D721Med (cell line): ENCODE results near the gene SOAT2.

Experiments used
- DNase-seq: peaks from one replicate; pipeline ENCODE4 v3.0.0; 2011; ENCODE audit warnings: low spot score; ENCODE audit not compliant: insufficient read length
- FAIRE-seq: peaks from 2 replicates; lab custom pipeline; 2011; peaks lifted over from hg19 to GRCh38; lab: Jason Lieb, UNC
- TF ChIP-seq, protein P1 (sequence below): IDR thresholded peaks from 2 replicates; pipeline ENCODE4 v1.5.1; 2012; ENCODE audit warnings: mild to moderate bottlenecking, control low read depth; ENCODE audit not compliant: insufficient read depth; ENCODE audit errors: missing control alignments

SOAT2 gene

GRCh38 chr12:53170876-53171724 lies 67.8 kb downstream of the SOAT2 start:
- TF ChIP-seq, protein P1, sequence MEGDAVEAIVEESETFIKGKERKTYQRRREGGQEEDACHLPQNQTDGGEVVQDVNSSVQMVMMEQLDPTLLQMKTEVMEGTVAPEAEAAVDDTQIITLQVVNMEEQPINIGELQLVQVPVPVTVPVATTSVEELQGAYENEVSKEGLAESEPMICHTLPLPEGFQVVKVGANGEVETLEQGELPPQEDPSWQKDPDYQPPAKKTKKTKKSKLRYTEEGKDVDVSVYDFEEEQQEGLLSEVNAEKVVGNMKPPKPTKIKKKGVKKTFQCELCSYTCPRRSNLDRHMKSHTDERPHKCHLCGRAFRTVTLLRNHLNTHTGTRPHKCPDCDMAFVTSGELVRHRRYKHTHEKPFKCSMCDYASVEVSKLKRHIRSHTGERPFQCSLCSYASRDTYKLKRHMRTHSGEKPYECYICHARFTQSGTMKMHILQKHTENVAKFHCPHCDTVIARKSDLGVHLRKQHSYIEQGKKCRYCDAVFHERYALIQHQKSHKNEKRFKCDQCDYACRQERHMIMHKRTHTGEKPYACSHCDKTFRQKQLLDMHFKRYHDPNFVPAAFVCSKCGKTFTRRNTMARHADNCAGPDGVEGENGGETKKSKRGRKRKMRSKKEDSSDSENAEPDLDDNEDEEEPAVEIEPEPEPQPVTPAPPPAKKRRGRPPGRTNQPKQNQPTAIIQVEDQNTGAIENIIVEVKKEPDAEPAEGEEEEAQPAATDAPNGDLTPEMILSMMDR, result no peak
- no peak for FAIRE-seq
- DNase-seq, result no peak

DNA sequence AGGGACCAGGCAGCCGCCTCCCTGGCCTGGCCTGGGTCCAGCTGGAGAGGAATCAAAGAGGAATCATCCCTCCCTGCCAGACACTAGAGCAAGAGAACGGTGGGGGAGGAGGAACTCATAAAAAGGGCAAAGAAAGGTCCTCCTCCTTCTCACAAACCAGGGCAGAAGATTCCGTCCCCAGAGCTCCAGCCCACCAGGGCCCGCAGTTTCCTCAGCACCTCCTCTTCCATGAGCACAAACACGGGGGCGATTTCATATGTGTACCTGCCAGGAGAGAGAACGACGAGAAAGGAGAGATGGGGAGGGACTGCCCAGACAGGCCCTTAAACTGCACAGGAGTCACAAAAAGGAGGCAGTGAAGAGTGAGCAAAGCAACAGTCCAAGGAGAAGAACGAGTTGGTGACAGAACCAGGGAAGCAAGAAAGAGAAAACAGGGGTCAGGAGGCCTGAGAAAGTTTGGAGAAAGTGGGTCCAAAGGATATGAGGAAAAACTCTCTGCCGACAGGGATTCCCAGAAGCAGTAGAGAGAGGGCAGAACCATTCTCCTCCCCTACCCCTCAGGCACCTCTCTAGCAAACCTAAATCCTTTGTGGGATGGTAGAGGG lies 68.5 kb downstream of the SOAT2 start:
- no peak for FAIRE-seq
- DNase-seq, result no peak
- TF ChIP-seq, protein P1, result no peak

DNA sequence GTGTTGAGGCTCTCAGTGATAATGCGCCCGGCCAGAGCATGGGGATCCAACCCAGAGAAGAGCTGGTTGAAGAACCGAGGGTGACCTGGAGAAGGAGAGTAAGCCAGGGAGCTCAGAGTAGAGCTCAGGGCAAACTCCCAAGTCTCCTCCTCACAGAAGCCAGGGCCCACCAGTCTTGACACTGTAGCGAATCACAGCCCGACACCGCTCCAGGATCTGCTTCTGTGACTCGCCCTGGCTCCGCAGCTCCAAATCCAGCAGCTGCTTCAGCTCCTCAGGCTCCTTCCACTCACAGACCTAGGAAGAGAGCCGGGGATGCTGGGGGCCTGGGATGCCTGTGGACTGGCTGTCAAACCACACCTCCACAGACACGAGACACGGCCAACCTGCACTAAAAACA lies 69.1 kb downstream of the SOAT2 start:
- FAIRE-seq, result no peak
- TF ChIP-seq, protein P1, result no peak
- no peak for DNase-seq

GRCh38 chr12:53173085-53173715 lies 69.9 kb downstream of the SOAT2 start:
- no peak for DNase-seq
- TF ChIP-seq, protein P1, result no peak
- FAIRE-seq, result no peak
